GM23248 (cell line): ENCODE data around the gene FJX1. TPM values are rescaled to one million over a fixed set of nuclear protein-coding genes. Genes with fewer than 3 reads are reported as not detected.

ENCODE experiments used
- DNase-seq: peaks from one replicate; pipeline ENCODE4 v3.0.0-alpha.2; 2015
- H2AFZ ChIP-seq: fragments of 200-600 bp; sonication (generic); 2 replicates; pipeline ENCODE4 v1.6.1; 2016; ENCODE audit warnings: antibody characterized with exemption
- H3F3A ChIP-seq: fragments of 200-600 bp; sonication (generic); 2 replicates; pipeline ENCODE4 v1.6.1; 2016; ENCODE audit warnings: mild to moderate bottlenecking, antibody characterized with exemption, mixed run types; ENCODE audit not compliant: insufficient read depth
- H3K27ac ChIP-seq: fragments of 200-600 bp; sonication (generic); 2 replicates; pipeline ENCODE4 v1.5.1; 2016; ENCODE audit warnings: mild to moderate bottlenecking
- H3K27me3 ChIP-seq: fragments of 200-600 bp; sonication (generic); replicated peaks from 2 replicates; pipeline ENCODE4 v1.6.1; 2016; ENCODE audit warnings: mild to moderate bottlenecking; ENCODE audit not compliant: insufficient read depth
- H3K36me3 ChIP-seq: fragments of 200-600 bp; sonication (generic); 2 replicates; pipeline ENCODE4 v1.6.1; 2016; ENCODE audit warnings: low read depth, mild to moderate bottlenecking
- H3K4me1 ChIP-seq: fragments of 200-600 bp; sonication (generic); 2 replicates; pipeline ENCODE4 v1.6.1; 2016; ENCODE audit warnings: mild to moderate bottlenecking; ENCODE audit not compliant: insufficient read depth
- H3K4me2 ChIP-seq: fragments of 200-600 bp; sonication (generic); one replicate; pipeline ENCODE4 v1.6.1; 2016; ENCODE audit warnings: mild to moderate bottlenecking; ENCODE audit not compliant: unreplicated experiment
- H3K4me3 ChIP-seq: fragments of 200-600 bp; sonication (generic); 2 replicates; pipeline ENCODE4 v1.5.1; 2016; ENCODE audit warnings: mild to moderate bottlenecking
- H3K79me2 ChIP-seq: fragments of 200-600 bp; sonication (generic); 2 replicates; pipeline ENCODE4 v1.6.1; 2016; ENCODE audit warnings: mild to moderate bottlenecking; ENCODE audit not compliant: insufficient read depth
- H3K9ac ChIP-seq: fragments of 200-600 bp; sonication (generic); 2 replicates; pipeline ENCODE4 v1.6.1; 2016; ENCODE audit warnings: mild to moderate bottlenecking
- H3K9me2 ChIP-seq: fragments of 200-600 bp; sonication (generic); 2 replicates; pipeline ENCODE4 v1.6.1; 2016; ENCODE audit warnings: mixed run types, mild to moderate bottlenecking, moderate library complexity; ENCODE audit not compliant: insufficient read depth
- H3K9me3 ChIP-seq: fragments of 200-600 bp; sonication (generic); one replicate; pipeline ENCODE4 v1.6.1; 2017; ENCODE audit warnings: low read depth
- H4K20me1 ChIP-seq: fragments of 200-600 bp; sonication (generic); 2 replicates; pipeline ENCODE4 v1.6.0; 2016; ENCODE audit not compliant: insufficient read depth
- EZH2 ChIP-seq: fragments of 200-600 bp; sonication (generic); IDR thresholded peaks from 2 replicates; pipeline ENCODE4 v1.6.1; 2018; ENCODE audit warnings: antibody characterized with exemption, mild to moderate bottlenecking; ENCODE audit not compliant: insufficient read depth, poor library complexity, severe bottlenecking
- EZH2phosphoT487 ChIP-seq: fragments of 200-600 bp; sonication (generic); IDR thresholded peaks from 2 replicates; pipeline ENCODE4 v1.6.1; 2018; ENCODE audit warnings: antibody characterized with exemption, moderate library complexity, mild to moderate bottlenecking, low read depth; ENCODE audit not compliant: insufficient read depth
- WGBS, 2 experiments: methylation state at CpG; one replicate each; pipeline ENCODE4 v1.1.6; 2015 to 2017; ENCODE audit warnings: low lambda C conversion rate in 2 of 2, low coverage in 1 of 2; ENCODE audit errors: missing lambda C conversion rate in 2 of 2; 5-methylcytosine and 5-hydroxymethylcytosine counted together
- in situ Hi-C: fragments of 300-500 bp; cut with MboI; formaldehyde crosslinking; loops from 2 replicates; pipeline ENCODE4 v1.15.0; 2020
- polyA plus RNA-seq: library from polyadenylated mRNA; unstranded; fragments of >200 nt; fragmentation: Nextera tagmentation; extraction: Ambion mirVana; gene quantifications from 2 replicates; pipeline ENCODE4 v1.2.1, GENCODE V29; 2016
- total RNA-seq: library from RNA; depleted of rRNA; stranded (reverse); fragments of >200 nt; shearing (Covaris generic); gene quantifications from 2 replicates; pipeline ENCODE4 v1.2.3, GENCODE V29; 2014

FJX1 gene
- total and polyA plus RNA-seq, 2 experiments from 2014 or later: 12.4 to 37.0 TPM

- WGBS, 2 experiments: 83 to 88% methylated on average over 2 of the region's 2 CpGs
- in situ Hi-C loops: no loop called here
- H3K4me2 ChIP-seq: no peak overlapping the region
- no peaks in the 10 kb centered on the region for H4K20me1 ChIP-seq
- H3K36me3 ChIP-seq: no peaks in the 10 kb centered on the region
- H2AFZ ChIP-seq: no peak overlapping the region
- no peaks in the 10 kb centered on the region for H3K9me3 ChIP-seq
- H3K9ac ChIP-seq: no peak overlapping the region
- H3K4me3 ChIP-seq: no peak overlapping the region
- no peaks in the 10 kb centered on the region for H3K9me2 ChIP-seq
- no peaks in the 10 kb centered on the region for H3K79me2 ChIP-seq
- H3K27ac ChIP-seq: no peak overlapping the region
- peaks cover 39% of the 10 kb centered on the region for H3F3A ChIP-seq
- peaks cover 40% of the 10 kb centered on the region for H3K4me1 ChIP-seq
- DNase-seq: no peak
- TF ChIP-seq EZH2phosphoT487 (no peak), EZH2 (no peak)
- no peaks in the 10 kb centered on the region for H3K27me3 ChIP-seq
These were observed 8.2 kb downstream of the FJX1 start for GRCh38 chr11:35626501-35626900.

DNA sequence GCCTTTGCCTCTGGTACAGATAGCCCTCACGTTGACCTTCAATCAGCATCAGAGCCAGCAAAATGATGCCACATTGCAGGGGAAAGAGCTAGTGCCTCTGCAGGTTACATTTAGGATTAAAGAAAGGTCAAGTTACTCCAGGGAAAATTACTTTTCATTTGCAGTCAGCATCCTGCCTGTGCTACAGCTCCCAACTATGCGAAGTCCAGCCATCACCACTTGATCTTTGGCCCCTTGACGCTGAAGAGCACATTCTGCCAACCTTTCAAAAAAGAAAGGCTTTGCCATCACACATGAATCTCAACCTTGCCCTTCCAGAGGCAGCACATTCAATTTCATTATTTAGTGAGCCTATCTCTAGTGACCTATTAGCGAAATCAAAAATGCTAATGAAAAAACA lies 11.3 kb downstream of the FJX1 start:
- Histone ChIP-seq H3K27me3 (no peaks in the 10 kb centered on the region), H3K9me3 (no peaks in the 10 kb centered on the region), H3K79me2 (no peaks in the 10 kb centered on the region), H2AFZ (no peak overlapping the region), H3K27ac (no peak overlapping the region), H3K9me2 (no peaks in the 10 kb centered on the region), H3K4me3 (no peak overlapping the region), H4K20me1 (no peaks in the 10 kb centered on the region), H3K9ac (no peak overlapping the region), H3K36me3 (no peaks in the 10 kb centered on the region), H3K4me2 (peak overlapping the region; percentile 45), H3K4me1 (peaks cover 27% of the 10 kb centered on the region), H3F3A (peaks cover 24% of the 10 kb centered on the region)
- in situ Hi-C loops: no loop called here
- no peak for TF ChIP-seq EZH2
- TF ChIP-seq EZH2phosphoT487: no peak
- WGBS, 2 experiments: 57 to 60% methylated on average over 4 of the region's 4 CpGs
- no peak for DNase-seq

GRCh38 chr11:35629914-35630313 lies 11.7 kb downstream of the FJX1 start:
- TF ChIP-seq EZH2: no peak
- TF ChIP-seq EZH2phosphoT487: no peak
- H3K9ac ChIP-seq: no peak overlapping the region
- H3K9me2 ChIP-seq: no peaks in the 10 kb centered on the region
- H3K9me3 ChIP-seq: no peaks in the 10 kb centered on the region
- H3K27ac ChIP-seq: peak overlapping the region; percentile 30
- no peak overlapping the region for H2AFZ ChIP-seq
- in situ Hi-C loops: no loop called here
- no peaks in the 10 kb centered on the region for H3K27me3 ChIP-seq
- no peak overlapping the region for H3K4me3 ChIP-seq
- H3F3A ChIP-seq: peaks cover 24% of the 10 kb centered on the region
- 1% methylated on average over 6 of the region's 6 CpGs for WGBS, 2 experiments
- H3K4me1 ChIP-seq: peaks cover 27% of the 10 kb centered on the region
- DNase-seq: peak; percentile 98
- H3K4me2 ChIP-seq: peak overlapping the region; percentile 45
- no peaks in the 10 kb centered on the region for H3K36me3 ChIP-seq
- H4K20me1 ChIP-seq: no peaks in the 10 kb centered on the region
- no peaks in the 10 kb centered on the region for H3K79me2 ChIP-seq

GRCh38 chr11:35631891-35632290 lies 13.6 kb downstream of the FJX1 start:
- Histone ChIP-seq H3K4me3 (no peak overlapping the region), H4K20me1 (no peaks in the 10 kb centered on the region), H3K27me3 (no peaks in the 10 kb centered on the region), H3K36me3 (no peaks in the 10 kb centered on the region), H3K4me1 (peaks cover 27% of the 10 kb centered on the region), H3K27ac (no peak overlapping the region), H3K9ac (no peak overlapping the region), H3K9me2 (no peaks in the 10 kb centered on the region), H3F3A (peaks cover 18% of the 10 kb centered on the region), H3K4me2 (no peak overlapping the region), H2AFZ (no peak overlapping the region), H3K9me3 (no peaks in the 10 kb centered on the region), H3K79me2 (no peaks in the 10 kb centered on the region)
- TF ChIP-seq EZH2 (no peak), EZH2phosphoT487 (no peak)
- no peak for DNase-seq
- WGBS, 2 experiments: 76 to 78% methylated on average over 3 of the region's 3 CpGs
- in situ Hi-C loops: no loop called here

DNA sequence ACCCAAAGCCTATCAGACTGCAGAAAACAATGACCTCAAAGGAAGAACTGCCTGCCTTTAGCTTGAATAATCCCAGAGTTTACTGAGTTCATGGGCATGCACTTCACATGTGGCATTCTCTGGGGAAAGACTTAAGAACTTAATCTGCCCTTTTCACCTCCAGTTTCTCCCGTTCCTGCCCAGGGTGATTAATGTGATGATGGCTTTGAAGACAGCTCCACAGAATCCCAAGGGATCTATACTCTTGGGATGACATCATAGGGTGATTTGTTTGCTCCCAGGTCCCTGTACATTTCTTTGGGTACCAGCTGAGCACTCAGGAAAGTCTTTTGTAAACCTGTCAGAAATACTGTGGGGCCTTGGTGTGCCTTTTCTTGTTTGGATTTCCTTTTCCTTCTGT lies 14.0 kb downstream of the FJX1 start:
- H3K27ac ChIP-seq: no peak overlapping the region
- H3K36me3 ChIP-seq: no peaks in the 10 kb centered on the region
- in situ Hi-C loops: no loop called here
- 13 to 20% methylated on average over 1 of the region's 1 CpG for WGBS, 2 experiments
- no peak overlapping the region for H3K9ac ChIP-seq
- no peaks in the 10 kb centered on the region for H3K79me2 ChIP-seq
- H3K9me2 ChIP-seq: no peaks in the 10 kb centered on the region
- H3K4me2 ChIP-seq: no peak overlapping the region
- TF ChIP-seq EZH2: no peak
- TF ChIP-seq EZH2phosphoT487: no peak
- no peak overlapping the region for H3K4me3 ChIP-seq
- DNase-seq: peak; percentile 45
- H3K9me3 ChIP-seq: no peaks in the 10 kb centered on the region
- no peaks in the 10 kb centered on the region for H4K20me1 ChIP-seq
- H3F3A ChIP-seq: peaks cover 14% of the 10 kb centered on the region
- peaks cover 23% of the 10 kb centered on the region for H3K4me1 ChIP-seq
- H3K27me3 ChIP-seq: peaks cover 2% of the 10 kb centered on the region
- H2AFZ ChIP-seq: no peak overlapping the region
